Measurements from ENCODE around the gene P3R3URF.
A peak's percentile ranks its signal among the peaks of the same experiment; 100 is the strongest.

The P3R3URF gene

DNA sequence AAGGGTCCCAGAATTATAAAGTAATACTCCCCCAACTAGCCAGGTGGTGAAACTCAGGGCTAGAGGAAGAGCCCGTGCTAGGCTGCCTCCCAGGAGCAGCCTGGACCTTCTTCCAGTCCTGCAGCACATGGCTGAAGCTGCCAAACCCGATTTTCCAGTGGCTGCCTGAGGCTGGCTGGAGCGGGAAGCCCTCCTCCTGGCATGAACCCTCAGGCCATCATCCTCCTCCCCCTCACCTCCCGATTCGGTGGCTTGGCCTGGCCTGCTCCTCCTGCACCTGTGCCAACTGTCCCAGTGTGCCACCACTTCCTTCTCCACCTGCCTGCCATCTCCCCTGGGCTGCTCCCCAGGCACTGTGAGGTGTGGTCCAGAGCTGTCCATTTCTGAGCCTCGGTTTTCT is 4.4 kb downstream of the P3R3URF start:
- peak; percentile 34 for DNase-seq

DNA sequence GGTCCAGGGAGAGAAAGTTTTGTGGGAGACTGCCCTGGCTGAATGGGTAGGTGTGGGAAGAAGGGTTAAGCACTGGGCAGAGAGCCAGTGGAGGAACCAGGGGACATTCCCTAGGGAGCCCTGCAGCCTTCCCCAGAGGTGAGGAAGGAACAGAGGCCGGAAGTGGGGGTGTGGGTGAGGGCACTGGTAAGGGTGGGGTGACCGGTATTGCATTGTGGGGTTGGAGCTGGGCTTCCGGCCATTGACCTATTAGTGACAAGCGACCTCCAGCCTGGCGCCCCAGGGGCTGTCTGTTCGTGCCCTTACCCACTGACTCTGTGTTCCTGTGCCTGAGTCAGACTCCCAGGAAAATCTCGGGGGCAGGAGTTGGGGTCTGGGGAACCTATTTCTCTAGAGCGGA is 4.9 kb downstream of the P3R3URF start:
- DNase-seq: no peak

DNA sequence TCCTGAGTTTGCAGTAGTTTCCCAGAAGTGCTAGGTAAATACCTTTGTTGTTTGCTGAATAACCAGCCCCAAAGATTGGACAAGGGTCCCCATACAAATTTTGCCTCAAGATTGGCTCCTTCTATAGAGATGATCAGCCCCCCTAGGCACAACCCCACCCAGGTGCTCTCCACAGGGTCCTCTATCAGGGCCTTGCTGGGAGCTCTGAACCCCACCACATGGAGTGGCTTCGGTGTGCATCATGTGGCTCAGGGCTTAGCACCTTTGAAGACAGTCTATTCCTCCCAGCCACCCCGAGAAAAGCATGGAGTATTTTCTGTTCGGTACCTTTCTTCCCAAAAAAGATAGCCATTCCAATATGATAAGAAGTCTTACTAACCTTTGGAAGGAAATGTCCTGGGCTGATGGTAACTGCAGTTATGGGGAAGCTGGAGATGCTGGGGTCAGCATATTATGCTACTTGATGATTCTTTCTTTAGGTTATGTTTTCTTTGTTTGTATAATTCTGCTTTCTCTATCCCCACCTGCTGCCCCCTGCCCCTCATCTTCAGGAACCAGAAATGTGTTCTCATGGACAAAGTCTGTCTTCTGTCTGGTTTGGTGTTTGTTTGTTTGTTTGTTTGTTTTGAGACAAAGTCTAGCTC is 6.4 kb downstream of the P3R3URF start:
- DNase-seq: no peak

DNA sequence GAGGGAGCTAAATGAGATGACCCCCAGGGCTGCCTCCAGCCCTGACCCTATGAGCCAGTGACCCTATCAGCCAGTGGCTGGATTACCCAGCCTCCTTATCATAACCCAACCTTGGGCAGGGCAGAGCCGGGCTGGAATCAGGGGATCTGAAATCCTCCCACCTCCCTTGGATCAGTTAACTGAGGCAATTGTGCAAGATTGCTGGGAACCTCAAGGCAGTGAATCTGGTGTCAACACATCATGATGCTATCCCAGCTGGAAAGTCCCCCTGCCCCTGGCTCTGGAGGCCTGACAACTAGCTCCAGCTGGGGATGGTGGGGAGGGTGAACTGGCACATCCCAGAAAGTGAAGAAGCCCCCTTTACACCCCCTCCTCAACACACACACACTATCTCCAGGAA is 7.8 kb downstream of the P3R3URF start:
- DNase-seq: no peak

DNA sequence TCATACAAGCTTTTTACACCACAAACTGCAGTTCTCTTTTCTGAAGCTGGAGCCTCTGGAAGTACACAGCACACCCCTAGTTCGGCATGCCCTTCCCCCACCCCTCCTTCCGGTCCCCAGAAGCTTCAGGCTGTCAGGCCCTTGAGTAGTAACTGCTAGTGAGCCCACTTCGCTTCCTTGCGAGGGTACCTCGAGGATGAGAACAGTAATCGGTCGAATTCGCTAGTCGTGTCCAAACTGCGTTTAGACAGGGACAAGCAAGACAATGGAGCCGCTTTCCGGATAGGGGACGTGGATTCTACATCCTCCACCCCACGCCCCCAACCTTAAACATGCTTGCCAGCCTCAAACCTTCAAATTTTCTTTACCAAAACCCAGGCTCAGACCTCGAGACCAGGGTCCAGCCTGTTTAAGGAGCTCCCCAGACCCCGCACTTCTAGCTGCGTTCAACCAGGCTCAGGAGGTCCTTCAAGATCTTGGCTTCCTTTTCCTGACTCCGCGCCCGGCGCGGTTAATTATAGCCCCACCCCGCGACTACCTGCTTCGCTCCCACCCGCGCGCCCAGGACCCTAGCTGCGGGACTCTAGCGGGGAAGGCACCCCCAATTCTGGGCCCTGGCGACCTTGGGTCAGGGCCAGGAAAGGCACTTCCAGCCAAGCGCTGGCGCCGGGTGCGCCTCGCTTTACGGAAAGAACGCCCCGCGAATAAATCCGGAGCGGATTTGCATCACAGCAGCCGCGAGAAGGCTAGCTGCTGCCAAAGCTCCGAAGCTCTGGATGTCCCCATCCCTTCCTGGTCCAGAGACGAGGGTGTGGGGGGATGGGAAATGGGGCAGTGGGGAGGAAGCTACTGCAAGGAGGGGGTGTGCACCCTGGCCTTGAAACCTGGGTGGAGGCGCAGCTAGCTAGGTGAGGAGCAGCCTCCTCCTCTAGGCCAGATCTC is 9.5 kb downstream of the P3R3URF start:
- DNase-seq: no peak

DNA sequence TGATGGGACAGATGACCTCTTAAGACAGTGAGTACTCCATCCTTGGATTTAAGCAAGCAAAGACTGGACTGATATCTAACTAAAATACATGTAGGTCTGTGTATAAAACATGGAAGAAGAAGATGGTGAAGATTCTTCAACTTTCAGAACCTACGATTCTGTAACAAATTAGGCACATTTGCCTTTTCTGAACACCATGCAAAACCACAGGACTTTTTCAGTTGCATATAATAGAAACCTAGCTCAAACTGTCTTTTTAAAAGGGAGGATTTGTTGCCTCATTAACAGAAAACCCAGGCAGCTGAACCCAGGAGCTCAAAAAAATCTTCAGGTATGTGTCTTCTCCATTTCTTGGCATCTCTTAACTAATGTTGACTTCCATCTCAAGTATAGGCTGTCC is 16.1 kb downstream of the P3R3URF start:
- no peak for DNase-seq

DNA sequence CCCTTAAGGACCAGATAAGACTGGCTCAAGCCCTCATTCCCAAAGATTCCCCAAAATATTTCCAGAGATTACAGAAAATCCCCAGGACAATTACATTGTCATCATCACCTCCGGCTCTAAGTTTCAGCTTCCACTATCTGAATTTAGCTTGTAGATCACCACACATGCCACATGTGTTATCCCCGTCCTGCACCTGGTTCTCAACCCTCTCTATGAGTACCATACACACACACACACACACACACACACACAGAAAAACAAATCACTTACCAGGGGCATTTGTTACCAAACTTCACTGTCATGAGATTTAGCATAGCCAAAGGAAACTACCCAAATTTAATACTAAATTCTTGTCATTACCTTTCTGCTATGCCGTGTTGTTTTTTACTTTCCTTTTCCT is 16.8 kb downstream of the P3R3URF start:
- no peak for DNase-seq

DNA sequence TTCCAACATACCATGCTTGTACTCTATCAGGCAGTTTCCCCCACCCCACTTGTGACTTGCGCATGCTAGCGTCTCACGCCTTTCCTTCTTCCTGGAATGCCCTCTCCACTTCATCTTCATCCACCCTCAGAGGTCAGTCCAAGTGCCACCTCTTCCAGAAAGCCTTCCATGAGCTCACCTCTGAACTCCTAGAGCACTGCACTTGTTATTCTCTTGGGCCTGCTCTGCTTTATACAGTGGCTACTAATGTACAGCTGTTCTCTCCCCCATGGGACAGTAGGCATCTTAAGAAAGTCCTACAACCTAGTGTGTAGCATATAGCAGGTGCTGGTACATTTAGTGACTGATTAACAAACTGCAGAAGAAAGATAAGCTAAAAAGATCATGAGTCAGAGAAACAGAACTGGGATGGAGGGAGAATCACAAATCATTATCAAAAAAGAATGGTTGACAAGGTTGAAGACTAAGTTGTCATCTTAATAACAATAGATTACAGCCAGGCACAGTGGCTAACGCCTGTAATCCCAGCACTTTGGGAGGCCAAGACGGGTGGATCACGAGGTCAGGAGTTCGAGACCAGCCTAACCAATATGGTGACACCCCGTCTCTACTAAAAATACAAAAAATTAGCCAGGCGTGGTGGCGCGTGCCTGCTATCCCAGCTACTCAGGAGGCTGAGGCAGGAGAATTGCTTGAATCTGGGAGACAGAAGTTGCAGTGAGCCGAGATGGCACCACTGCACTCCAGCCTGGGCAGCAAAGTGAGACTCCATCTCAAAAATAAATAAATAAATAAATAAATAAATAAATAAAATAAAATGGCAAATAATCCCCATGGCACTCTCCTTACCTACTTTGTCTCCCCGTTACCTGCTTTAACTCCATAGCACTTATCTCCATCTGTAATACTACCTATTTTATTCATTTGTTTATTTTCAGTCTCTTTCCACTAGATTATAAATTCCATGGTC is 17.7 kb downstream of the P3R3URF start:
- DNase-seq: no peak

DNA sequence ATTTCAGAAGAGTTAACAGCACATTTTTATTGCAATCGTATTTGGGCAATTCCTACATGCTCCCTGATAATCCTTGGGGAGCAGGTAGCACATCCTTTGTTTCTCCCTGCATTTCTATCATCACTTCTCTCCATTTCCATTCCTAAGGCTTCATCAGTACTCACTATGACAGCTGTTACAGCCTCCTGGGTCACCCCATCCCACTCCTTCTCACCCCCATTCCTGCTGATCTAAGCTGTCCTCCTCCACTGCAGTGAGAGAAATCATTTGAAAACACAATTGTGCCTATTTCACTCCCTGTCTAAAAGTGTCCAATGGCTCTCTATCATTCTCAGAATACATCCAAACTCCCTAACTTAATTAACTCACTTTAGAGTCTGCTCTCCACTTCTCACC is 18.4 kb downstream of the P3R3URF start:
- DNase-seq: no peak

DNA sequence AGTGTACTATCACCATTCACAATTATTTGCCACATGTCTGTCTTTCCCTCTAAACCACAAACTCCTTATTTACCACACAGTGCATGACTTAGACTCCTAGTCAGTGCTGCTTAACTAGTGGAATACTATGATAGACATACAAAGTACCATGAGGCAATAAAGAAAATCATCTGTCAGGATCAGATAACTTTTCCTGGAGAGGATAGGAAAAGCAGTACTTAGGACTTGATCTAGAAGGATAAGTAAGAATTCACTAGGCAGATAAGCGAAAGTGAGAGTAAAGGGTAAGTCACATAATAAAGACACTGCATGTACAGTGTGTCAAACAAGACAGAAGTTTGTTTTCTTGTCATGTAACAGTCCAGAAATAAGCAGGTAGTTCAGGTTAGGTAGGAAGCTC is 22.6 kb downstream of the P3R3URF start:
- no peak for DNase-seq

DNA sequence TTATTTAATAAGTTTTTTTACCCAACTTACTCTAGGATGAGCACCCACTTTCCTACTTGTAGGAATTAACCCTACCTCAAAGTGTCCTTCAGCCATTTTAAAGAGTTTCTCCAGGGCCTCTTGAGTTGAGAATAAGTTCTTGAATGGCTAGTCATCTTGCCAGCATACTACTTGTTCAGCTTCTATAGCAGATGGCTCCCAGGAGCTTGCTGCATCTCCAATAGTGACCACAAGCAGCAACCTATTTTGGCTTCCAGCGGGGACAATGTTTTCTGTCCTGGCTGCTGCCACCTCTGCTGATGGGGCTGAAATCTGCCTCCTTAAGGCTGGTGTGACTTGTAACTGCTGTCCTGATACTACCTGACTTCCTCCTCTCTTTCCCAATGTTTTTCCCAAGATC is 23.1 kb downstream of the P3R3URF start:
- DNase-seq: no peak

DNA sequence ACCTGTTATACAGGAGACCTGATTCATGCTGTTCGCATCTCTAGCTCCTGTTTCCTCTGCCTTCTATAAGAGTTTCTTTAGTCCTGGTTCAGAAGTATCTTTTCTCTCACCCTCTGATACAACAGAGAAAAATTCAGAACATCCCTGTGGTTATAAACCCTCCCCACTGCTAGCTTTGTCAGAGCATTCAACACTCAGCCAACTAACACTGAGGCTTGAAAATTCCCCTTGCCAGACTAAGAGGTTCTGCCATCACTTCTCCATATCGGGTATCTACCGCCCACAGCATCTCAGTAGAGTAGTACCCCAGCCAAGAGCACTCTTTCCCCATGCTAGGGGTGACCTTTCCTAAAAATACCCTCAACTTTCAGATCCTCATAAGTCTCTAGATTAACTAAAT is 24.3 kb downstream of the P3R3URF start:
- DNase-seq: no peak

DNA sequence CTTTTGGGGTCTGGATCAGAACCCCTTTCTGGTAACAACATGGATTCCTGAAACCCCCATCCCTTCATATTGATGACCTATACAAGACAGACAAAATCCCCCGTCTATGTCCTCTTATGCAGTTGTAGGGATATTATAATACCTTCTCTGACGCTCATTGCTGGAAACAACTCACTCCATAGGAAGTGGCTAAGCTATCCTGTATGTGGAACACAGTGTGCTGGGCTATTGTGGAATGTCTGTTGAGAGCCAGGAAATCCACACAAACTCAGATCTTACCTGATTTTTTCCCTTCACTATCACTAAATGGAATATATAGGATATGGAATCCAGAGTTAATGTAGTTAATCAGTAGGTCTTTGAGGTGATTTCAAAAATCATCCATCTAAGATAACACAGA is 26.2 kb downstream of the P3R3URF start:
- no peak for DNase-seq

DNA sequence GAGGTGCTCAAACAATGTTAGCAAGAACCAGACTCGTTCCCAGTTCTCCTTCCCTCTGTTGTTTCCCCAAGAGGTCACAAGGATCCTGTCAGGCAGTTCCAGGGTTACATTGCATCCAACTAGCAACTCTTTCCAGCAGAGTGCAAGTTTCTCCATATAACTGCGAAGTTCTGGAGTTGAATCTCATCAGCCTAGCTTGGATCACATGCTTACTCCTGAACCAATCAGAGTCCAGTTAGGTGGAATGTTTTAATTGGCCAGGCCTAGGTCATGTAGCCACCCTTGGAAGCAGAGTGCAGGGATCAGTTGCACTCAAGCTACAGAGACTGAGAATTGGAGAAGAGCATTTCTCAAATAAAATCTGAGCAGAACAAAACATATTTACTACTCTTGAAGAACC is 28.0 kb downstream of the P3R3URF start:
- DNase-seq: no peak

DNA sequence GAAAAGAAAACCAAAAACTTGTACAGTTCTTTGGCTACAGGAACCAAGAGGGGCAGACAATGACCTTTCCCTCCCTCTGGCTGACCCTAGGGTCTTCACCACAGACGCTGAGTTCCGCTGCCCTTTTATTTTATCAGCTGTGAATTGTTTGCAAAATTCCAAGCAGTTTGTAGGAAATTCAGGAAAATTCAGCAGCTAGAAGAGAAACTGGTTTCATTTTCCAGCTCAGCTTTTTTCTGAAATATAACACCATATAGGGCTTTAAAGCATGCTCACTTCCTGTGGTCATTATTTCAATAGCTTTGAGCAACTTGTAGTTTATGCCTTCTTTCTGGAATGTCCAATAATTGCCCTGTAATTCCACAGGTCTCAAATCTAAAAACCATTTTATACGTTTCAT is 38.4 kb downstream of the P3R3URF start:
- DNase-seq: no peak

DNA sequence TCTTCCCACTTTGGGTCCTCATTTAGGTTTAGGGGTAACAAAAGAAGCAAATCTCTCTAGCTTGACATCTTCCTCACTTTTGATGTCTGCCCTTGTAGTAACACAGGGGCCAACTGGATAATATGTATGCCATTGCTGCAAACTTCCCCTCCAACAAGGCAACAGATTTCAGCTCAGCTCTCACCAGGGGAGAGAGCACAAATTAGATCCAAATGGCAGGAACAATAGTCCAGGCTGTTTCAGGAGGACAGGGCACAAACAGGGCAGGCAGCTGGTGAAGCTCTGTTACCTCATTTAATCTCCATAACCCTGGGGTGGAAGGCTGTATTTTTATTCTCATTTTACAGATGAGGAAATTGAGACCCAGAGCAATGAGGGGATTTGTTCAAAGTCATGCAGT is 39.6 kb downstream of the P3R3URF start:
- no peak for DNase-seq

DNA sequence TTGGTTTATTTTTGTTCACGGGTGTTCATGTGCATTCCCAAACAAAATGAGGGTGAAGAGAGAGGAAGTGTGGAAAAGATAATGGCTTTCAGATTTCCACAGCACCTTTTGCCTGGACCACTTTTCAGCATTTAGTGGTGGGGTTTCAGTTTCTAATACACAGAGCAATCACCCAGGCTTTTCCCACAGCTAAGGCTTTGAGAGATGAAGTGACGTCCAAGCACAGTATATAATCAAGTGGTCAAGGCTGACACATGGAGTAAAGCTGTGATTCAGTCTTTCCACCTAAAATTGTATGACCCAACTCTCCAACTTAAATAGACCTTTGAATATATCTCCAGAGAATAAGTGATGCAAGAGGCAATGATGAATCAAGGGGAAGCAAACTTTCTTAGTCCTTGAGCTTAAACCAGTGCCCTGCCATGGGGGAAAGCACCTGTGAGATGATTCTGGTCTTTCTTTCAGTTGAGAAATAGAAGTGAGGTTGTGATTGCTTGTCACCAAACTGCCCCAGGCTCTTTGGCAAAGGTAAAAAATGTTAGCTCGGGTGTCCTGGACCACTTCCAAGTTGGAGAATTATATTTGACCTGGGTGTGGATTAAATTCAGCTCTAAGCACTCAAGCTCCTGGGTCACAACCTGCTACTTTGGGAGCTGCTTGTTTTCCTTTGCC is 41.5 kb downstream of the P3R3URF start:
- no peak for DNase-seq

DNA sequence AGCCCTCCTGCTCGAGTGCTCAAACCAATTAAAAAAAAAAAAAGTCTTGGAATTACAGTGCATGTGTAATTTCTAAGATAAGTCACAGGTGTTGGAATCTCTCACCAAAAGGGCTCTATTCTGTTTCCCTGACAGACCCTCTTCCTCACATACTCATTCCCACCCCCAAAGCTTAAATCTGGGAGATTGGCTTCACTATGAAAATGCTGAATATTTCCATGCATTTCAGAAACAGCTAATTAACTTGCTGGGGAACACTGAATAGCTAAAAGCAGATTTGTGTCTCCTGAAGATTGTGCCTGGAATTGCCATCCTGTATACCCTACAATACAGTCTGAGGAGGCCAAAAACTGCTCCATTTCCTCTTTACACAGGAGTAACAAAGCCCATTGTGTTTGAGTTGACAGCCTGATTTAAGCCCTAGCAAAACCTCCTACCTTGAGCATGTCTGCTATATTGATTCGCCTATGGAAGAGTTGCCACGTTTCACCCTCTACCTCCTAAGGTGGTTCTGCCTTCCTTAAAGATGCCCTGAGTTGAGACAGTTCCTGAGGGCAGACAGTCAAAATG is 42.4 kb downstream of the P3R3URF start:
- DNase-seq: no peak

DNA sequence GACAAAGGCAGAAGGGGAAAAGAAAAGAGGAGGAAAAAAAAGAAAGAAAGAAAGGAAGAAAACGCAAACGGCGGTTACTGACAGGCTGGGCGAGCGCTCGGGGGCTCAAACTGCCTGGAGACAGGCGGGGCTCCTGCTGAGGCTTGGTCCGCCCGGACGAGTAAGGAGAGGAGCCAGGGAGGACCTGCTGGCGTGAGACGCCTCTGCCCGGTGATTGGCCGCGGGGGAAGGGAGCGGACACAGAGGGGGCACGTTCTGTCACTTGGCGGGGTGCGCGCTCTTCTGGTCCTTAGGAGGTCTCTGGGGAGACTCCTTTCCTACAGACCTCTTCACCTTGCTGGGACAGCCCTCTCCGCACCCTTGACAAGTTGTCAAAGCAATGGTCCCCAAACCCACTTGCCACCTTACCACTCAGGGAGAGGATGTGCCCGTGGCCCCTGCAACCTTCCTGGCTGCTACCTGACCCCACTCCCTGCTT is 43.1 kb downstream of the P3R3URF start:
- DNase-seq: no peak

DNA sequence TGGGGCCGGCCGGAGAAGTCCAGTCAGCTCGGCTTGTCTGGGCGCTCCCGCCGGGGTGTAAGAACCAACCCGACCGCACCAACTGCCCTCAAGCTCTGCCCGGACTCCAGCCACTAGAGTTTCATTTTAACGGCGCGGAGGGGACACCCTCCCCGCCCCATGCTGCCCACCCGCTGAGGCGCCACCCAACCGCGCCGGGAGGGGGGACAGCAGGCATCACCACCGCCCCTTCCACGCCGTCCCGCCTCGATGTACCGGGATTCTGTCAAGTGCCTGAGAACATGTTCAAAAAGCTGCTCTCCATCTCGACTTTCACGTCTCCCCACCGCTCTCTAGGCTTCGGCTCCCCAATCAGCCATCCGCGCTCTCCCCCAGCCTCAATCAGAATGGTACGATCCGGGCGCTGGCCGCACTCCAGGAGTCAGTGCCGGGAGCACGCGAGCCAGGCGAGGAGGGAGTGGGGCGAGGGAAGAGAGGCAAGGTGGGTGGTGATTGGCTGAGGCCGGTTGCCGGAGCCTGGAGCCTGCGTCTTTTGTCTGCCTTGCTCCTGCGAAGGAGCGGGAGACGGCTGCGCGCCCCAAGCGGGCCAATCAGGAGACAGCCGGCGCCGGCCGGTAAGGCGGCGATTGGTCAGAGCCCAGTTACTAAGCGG is 43.6 kb downstream of the P3R3URF start, which contains the start of gene PIK3R3:
PIK3R3 (minus strand) TSS at position 101 of the 652 bp plus-strand sequence. CDS start 677 bp downstream, outside the sequence.
- peak; percentile 100 for DNase-seq
